ENCODE data around the gene CCDC102B.

CCDC102B gene

DNA sequence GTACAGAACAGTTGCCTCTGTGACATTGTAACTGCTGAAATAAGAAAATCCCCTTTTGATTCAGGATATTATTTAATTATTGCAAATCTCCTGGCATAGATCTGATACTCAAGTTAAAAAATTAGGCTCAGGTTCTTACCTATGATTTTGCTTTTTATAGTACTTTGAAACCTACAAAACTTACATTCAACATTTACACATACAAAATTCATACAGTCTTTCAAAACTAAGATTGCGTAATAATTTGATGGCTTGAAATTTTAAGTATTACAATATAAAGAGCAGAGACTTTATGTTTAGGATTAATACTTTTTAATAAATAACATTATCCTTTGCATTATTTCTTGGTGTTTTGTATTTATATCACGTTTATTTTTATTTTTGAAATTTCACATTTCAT, 291.1 kb downstream of the CCDC102B start:
- Histone ChIP-seq H3K27me3 (ENCODE audit: insufficient read depth, low read depth) (no peaks in the 10 kb centered on the region), H3K9ac (no peak overlapping the region), H3K4me3 (IDR thresholded peaks at IDR 0.05; ENCODE audit: insufficient read depth, low read depth, low read length) (no peak overlapping the region), H3K79me2 (ENCODE audit: insufficient read depth, low read depth) (no peaks in the 10 kb centered on the region), H3K4me2 (no peak overlapping the region), H3K27ac (no peak overlapping the region), H3K4me1 (ENCODE audit: low read depth, poor library complexity, severe bottlenecking) (no peaks in the 10 kb centered on the region), H2AFZ (ENCODE audit: low read depth) (no peak overlapping the region), H3K36me3 (ENCODE audit: insufficient read depth) (no peaks in the 10 kb centered on the region), H4K20me1 (ENCODE audit: insufficient read depth) (no peaks in the 10 kb centered on the region)
- TF ChIP-seq CTCF (conservative IDR thresholded peaks at IDR 0.05; ENCODE audit: low read depth, low read length), result no peak

DNA sequence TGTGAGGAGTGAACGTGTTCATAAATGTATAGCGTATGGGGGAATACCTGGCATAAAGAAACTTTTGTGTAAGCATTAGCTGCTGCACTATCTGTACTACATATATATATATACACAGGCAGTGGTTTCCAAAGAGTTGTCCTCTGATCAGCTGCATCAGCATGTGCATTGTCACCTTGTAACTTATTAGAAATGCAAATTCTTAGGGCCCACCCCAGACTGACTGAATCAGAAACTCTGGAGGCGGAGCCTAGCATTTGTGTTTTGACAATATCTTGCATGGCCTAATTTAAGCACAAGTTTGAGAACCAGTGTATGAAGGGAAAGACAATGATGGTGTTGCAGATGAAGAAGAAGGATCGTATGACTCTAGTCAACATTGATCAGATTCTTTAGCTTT, 299.5 kb downstream of the CCDC102B start:
- Histone ChIP-seq H3K79me2 (ENCODE audit: insufficient read depth, low read depth) (no peaks in the 10 kb centered on the region), H3K4me3 (IDR thresholded peaks at IDR 0.05; ENCODE audit: insufficient read depth, low read depth, low read length) (no peak overlapping the region), H3K27me3 (ENCODE audit: insufficient read depth, low read depth) (no peaks in the 10 kb centered on the region), H4K20me1 (ENCODE audit: insufficient read depth) (no peaks in the 10 kb centered on the region), H2AFZ (ENCODE audit: low read depth) (no peak overlapping the region), H3K9ac (no peak overlapping the region), H3K4me2 (no peak overlapping the region), H3K27ac (no peak overlapping the region), H3K4me1 (ENCODE audit: low read depth, poor library complexity, severe bottlenecking) (no peaks in the 10 kb centered on the region), H3K36me3 (ENCODE audit: insufficient read depth) (no peaks in the 10 kb centered on the region)
- no peak for TF ChIP-seq CTCF (conservative IDR thresholded peaks at IDR 0.05; ENCODE audit: low read depth, low read length)

DNA sequence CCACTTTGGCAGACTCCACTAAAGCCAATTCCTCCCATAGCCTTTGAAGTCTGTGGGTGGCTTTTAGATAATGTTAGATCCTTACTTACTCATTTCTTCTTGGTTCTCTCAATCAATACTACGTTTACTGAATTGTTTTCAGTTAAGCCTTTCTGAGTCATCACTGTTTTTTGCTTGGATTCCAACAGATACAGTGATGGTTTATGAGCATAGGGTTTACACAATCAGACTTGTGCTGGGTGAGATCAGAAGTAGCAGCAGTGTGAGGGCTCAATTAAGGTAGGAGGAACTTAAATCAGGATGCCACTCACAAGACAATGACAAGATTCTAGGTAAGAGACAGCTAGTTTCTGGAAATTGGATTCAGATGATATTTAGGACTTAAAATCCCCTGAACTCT, 305.1 kb downstream of the CCDC102B start:
- no peak overlapping the region for H3K9ac ChIP-seq
- no peak overlapping the region for H3K4me2 ChIP-seq
- H3K79me2 ChIP-seq (ENCODE audit: insufficient read depth, low read depth), result no peaks in the 10 kb centered on the region
- H3K27me3 ChIP-seq (ENCODE audit: insufficient read depth, low read depth), result no peaks in the 10 kb centered on the region
- H4K20me1 ChIP-seq (ENCODE audit: insufficient read depth), result no peaks in the 10 kb centered on the region
- H3K27ac ChIP-seq, result no peak overlapping the region
- no peaks in the 10 kb centered on the region for H3K4me1 ChIP-seq (ENCODE audit: low read depth, poor library complexity, severe bottlenecking)
- no peak for TF ChIP-seq CTCF (conservative IDR thresholded peaks at IDR 0.05; ENCODE audit: low read depth, low read length)
- no peak overlapping the region for H2AFZ ChIP-seq (ENCODE audit: low read depth)
- no peak overlapping the region for H3K4me3 ChIP-seq (IDR thresholded peaks at IDR 0.05; ENCODE audit: insufficient read depth, low read depth, low read length)
- no peaks in the 10 kb centered on the region for H3K36me3 ChIP-seq (ENCODE audit: insufficient read depth)

Measured in KMS-11 (cell line).